NCI-H2196 (cell line): Measurements from ENCODE around the gene PLEKHG3.

Experiments
- DNase-seq: peaks from one replicate; lab custom pipeline; 2025; ENCODE audit not compliant: unreplicated experiment; lab: John Stamatoyannopoulos, UW

Gene PLEKHG3

DNA sequence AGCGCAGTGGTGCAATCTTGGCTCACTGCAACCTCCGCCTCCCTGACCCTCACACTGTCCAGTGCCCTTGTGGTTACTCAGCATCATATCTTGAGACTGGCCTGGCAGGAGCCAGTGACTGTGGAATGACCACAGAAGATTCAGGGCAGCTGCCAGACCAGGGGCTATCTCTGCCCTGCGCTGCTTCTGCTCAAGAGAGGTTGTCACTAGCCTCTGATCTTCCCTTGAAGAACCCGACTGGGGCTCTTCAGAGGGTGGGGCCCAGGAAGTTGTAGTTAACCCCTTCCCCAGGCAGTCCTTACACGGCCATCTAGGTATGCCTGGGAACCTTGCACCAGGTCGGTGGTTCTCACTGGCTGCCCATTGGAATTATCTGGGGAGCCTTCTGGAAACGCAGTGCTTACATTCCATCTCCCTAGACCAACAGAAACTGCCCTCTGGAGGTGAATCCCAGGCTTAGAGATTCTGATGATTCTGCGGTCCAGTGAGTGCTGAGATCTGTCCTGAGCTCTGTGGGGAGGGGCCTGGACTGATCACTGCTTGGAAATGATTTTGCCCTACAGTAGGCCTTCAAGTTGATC is 41.4 kb downstream of the PLEKHG3 start:
- DNase-seq, result no peak

DNA sequence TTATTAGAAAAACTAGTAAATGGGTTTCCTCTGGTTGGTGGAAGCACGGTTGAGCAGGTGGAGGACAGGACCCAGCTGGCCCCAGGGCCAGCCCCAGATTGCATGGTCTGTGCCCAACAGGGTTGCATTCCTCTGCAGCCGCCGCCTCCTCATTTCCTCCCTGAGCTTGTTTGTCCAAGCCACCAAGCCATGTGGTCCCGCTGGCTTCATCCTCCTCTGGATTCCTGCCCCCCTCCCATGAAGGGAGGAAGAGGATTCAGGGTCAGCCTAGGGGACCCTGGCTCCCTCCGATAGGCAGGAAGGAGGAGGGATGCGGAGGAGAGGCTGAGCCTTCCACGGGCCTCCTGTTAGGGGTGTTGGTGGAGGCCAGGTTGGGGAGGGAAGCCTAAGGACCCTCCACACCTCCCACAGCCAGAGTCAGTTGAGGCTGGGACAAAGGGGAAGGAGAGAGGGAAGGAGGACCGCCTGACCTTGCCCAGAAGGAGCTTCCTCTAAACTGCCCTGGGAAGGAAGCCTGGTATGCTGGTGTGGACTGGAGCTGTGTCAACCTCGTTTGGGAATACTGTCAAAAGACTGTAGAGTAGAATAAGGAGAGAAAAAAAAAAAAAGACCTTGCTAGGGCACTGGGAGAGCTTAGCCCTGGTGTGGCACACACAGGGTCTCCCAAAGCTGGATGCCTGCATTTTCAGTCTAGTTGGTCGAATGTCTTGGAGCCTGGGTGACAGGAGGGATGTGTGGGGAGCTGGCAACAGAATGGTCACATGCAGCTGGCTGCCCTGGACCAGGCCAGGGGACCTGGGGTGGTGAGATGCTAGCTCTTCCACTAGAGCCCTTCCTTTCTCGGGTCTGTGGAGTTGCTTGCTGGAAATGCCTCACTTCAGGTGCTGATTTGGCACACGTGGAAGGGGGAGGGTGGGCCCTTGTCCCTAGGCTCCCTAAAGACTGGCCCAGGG is 42.4 kb downstream of the PLEKHG3 start:
- DNase-seq, result no peak

DNA sequence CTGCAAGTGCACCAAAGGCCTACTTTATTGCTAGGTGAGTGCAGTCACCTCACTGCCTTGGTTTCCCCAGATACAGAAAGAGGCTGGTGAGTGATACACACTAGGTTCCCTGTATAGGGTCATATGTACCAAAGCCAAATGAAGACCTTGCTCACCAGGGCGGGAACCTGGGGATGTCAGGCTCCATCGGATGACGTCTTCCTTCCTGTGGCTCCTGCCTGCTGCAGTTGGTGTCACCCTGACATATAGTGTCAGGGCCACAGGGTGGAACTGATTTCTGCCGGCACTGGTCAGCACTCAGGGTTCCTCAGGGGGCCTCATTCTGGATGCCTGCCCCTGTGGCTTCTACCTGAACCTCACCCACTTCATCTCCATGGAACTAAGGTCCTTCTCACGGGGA is 43.1 kb downstream of the PLEKHG3 start:
- no peak for DNase-seq

DNA sequence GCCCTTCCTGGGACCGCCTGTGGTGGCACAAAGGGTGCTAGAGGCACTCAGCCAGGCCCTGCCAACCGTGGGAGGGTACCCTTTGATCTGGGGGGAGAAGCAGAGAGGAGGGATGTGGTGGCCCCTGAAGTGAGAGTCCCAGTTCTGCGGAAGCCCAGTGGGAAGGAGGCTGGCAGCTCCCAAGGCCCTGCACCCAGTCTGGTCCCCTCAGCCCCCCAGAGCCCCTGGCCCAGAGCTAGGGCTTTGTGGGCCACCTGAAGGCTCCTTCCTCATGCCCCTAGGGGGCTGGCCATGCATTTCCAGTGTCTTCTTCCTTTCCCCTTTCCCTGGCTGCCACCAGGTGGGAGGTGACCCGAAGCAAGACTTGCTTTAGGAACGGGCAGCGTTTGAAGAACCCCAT is 44.3 kb downstream of the PLEKHG3 start:
- no peak for DNase-seq

DNA sequence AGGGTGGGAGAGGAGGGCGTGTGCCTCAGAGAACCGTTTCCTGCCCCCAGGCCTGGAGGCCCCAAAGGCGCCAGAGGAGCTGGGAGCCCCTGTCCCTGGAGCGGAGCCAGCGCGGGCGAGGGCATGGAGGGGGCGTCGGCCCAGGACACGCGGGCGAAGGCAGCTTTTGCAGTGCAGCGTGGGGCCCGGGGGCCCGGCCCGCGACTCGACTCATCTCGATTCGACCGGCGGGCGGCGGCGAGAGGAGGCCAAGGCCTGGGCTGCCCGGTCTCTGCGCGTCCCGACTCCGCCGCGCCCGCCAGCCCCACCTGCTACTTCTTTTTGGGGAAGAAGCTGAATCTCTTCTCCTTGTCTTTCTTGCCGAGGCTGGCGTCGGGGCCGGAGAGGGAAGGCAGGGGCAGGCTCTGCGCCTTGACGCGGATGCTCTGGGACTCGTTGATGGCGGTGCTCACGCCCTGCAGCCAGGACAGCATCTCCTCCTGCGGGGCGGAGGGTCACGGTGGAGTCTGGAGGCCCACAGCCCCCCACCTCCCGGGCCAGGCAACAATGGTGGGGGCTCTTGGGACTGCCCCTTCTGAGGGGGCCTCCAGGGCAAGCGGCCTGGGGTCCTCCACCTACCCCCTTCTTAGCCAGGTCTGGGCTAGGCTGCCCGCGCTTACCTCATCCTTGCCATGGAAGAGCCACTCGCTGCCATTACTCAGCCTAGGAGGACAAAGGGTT is 44.9 kb downstream of the PLEKHG3 start:
- no peak for DNase-seq

DNA sequence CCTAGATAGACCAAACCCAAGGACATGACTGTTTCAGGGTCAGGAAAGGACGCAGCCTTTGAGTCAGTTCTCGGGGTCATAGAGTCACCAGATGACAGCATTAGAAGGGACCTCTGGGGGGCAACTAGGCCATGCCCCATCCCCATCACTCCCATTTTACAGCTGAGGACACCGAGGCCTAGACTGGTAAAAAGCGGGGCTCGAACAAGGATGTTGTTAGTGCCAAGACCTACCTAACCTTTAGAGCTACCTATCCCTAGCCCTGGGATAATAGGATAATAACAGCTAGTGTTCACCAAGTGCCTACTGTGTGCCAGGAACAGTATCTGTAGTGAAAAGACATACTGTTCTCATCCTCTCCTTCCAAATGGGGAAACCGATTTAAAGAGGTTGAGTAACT is 48.7 kb downstream of the PLEKHG3 start:
- no peak for DNase-seq

DNA sequence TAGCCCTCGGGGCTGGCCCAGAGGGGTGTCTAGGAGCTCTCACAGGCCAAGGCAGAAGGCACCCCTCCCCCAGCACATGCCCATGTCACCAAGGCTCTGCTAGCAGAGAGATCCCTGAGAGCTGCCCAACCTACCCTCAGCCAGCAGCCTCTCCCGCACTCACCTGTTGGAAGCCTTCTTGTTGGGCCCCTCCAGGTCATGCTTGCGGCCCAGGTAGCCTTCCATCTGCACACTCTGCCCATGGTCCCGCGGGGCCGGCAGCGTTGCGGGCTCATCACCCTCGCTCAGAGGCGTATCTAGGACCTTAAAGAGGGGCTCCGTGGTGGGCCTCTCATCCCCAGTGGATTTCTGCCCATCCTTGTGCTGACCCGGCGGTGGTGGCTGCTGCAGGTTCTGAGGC is 49.1 kb downstream of the PLEKHG3 start:
- DNase-seq, result no peak

DNA sequence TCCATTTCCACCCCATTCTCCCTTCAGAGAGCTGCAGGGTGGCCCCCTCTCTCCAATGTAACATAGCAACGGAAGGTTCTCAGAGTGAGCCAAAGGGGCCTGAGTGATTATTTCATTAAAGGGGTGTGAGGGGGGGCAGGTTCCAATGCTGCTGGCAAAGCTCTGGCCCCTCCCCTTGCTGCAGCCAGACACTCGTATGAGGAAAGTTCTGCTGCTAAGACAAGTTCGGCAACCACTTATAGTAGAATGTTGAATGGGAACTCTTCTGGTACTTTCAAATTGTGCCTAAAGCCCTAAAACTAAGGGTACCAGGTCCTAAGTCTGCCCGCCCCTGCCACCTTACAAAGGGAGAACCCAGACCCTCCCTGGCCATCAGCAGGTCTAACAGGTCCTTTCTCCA is 49.8 kb downstream of the PLEKHG3 start:
- no peak for DNase-seq

DNA sequence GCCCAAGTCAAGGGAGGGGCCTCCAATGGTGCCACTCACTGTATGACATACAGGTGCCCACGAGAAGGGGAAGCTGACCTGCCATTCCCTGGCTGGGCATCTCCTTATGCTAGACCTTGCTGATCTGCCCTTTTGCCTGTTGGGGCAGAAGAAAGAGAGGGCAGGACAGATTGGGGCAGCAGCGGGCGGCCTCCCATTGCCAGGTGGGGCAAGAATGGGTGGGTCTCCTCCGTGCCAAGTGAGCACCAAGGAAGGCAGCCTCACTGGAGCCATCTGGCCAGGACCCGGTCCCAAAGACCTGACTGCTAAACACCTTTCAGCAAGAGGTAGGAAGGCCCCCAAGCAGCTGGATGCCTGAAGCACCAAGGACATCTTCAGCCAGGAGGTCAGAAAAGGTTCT is 50.5 kb downstream of the PLEKHG3 start:
- DNase-seq, result no peak

DNA sequence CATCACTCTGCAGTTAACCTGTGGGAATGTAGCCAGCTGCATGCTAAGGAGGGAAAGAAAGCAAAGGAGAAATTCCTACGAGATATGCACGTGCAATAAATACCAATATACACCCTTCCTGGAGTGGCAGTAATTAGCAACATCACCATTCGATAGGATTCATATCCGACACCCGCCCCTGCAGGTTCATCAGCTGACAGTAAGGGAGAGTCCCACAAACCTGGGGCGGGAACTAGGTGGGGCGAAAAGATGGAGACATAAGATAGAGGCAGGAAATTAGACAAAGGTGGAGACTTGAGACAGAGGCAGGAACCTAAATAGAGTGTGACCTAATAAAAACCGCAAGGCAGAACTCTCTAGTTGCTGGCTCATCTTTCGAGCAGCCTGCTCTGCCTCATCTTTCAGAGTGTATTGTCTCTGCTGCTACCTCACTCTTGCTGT is 51.6 kb downstream of the PLEKHG3 start:
- no peak for DNase-seq

DNA sequence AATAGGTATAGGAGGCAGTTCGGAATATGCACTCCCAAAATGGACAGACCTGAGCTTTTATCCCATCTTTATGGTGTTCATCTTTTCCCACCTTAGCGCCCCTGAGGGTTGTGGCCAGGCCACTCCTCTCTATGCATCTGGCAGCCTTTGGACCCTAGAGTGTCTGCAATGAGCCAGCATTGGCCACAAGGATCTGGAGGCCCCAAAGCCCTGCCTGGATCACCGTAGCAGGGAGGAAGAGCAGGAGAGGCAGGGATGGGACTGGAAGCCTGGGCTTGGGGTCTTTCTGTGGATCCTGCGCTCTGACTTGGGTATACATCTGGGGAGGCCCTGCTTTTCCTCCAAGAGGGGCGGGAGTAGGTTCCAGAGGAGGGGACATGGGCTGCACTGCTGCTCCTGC is 52.5 kb downstream of the PLEKHG3 start:
- no peak for DNase-seq

DNA sequence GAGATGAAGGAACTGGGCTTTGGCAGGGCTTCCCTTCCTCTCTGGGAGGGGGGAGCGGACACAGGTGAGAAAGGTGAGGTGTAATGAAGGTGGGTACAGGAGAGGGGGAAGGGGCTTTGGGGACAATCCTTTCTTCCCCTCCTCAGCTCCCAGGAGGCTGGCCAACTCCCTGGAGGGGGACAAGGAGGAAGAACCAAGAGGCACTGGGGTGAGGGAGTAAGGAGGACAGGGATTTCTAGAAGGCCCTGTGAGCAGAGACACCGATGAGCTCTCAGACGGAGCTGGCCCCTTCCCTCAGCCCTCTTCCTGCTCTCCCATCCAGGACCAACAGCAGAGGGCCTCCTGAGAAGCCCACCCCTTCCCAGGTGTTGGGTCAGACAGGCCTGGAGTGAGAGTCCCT is 53.4 kb downstream of the PLEKHG3 start:
- no peak for DNase-seq

DNA sequence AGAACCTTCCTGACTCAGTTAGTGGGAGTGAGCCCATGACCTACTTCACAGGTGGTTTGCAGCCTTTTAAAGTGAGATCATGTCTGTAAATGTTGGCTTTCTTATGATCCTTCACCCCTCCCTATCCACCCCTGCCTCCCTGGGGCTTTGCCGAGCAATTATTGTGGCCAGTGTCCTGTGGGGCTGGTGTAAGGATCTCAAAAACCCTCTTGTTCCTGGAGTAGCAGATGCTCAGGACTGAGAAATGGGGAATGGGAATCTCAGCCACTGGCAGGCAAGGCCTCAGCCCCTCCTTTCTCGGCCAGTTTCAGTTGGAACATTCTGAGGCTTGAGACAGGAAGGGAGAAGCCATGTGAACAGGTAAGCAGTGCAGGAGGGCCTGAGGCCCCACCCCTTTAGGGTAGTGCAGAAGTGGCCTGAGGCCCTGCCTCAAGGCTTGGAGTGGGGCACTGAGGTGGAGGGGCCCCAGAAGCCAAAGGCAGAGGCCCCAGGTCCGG is 53.8 kb downstream of the PLEKHG3 start:
- DNase-seq, result no peak

DNA sequence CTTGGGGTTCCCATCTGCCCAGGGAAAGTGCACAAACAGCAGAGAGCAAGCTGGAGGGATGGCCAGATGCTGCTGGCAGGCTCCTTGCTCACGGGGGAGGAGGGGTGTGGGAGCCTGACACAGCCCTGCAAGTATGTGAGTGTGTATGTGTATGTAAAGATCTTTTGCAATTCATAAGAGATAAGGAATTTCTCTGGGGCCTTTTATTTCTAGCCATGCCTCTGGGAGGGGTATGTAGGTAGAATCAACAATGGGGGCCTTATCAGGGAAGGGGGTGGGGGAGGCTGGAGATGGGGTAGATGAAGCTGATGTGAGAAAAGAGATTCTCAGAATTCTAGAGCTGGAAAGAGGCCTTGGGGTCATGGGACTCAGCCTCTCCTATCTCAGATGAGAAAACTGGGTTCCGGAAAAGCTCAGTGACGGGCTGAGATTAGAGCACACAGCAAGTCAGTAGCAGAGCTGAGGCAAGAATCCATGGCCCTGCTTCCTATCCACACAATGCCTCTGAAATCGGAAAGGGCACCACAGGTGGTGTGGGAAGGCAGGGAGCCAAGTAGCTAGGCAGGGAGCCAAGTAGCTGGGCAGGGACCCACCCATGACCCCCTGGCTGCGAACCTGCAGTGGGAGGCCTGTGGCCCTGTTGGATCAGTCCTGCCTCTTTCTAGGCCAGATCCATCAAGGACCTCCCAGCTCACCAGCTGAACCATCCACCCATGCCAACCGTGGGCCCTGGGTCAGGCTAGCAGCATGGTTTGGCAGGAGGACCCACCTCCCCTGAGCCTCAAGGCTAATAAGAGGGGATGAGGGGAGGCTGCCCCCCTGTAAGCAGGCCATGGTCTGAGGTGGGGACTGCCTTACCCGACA is 54.7 kb downstream of the PLEKHG3 start:
- no peak for DNase-seq

DNA sequence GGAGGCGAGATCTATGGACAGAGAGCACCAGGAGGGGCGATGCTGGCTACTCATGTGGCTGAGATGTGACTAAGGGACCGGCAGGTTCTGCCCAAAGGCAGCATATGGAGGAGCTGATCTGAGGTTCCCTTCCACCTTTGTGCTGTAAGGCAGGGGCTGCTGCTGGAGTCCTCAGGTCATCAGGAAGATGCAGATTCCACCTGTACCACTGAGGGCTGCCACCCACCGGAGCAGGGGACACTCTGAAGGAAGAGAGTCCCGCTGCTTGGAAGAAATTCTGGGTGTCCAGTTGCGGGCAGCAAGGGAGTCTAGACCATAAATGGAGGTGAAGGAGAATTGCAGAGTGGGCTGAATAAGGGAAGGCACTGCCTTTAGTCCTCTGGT is 55.3 kb downstream of the PLEKHG3 start:
- no peak for DNase-seq

DNA sequence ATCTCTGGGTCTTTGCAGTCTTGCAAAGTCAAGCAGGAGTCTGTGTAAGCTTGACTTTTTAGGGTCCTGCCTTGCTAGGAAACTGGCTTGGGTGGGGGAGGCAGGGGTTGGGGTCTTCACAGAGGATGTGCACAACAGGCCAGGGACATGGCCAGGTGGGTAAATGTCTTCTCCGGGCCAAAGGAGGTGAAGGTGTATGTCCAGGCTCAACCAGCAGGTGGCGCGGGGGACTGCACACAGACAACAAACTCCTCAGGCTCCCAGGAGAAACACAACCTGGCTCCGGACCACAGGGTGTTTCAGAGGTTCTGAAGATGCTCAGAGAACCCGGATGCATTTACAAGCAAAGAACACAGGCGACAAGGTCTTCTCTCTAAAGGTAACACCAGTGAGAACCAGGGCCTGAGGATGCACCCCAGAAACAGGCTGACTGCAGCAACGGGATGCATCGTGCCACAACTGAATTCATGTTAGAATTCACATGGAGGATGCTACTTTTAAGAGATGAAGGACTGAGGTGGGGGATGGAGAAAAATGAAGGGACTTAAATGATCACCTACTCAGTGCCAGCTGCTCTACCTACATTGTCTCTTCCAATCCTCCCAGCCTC is 56.0 kb downstream of the PLEKHG3 start:
- DNase-seq, result peak; percentile 66

DNA sequence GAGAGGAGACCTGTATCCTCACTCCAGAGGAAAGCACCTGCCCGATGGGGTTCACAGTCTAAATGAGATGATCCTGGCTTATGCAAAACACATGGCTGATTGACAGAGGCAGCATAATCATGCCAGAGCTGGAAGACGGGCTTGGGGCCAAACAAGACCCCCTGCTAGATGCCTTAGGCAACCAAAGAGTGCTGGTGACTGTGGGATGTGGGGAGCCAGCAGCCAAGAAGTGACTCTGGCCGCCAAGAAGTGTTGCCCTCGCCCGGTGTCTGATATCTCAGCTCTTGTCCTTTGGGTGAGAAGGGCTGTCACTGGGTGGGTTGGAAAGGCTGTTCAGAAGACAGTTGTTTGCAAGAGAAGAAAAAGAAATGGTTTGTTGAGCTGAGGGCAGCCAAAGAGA is 56.7 kb downstream of the PLEKHG3 start:
- no peak for DNase-seq

DNA sequence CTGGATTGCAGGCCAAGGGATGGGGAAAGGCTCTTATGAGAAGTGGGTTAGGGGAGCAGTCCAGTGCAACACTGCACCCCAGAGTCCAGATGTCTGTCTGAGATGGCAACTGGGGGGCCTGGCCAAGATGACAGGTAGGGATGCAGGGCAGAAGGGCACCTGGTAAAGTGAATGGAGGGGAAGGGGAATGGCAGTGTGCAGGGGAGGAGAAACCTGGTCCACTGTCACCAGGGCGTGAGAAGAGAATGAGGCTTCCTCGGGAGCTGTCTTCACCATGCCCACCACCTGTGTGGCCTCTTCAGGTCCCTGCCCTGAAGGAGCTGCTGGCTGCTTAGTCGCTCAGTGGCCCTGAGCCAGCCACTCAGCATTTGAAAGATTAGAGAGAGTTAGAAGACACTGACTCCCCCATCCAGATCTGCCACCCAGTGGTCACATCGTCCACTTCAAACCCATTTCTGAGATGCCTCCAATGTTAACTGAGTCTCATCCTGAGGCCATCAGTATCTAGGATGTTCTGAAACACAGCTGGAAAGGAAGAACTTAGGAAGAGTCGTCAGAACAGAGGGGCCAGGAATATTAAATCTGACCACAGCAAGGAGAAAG is 57.3 kb downstream of the PLEKHG3 start:
- peak; percentile 79 for DNase-seq

DNA sequence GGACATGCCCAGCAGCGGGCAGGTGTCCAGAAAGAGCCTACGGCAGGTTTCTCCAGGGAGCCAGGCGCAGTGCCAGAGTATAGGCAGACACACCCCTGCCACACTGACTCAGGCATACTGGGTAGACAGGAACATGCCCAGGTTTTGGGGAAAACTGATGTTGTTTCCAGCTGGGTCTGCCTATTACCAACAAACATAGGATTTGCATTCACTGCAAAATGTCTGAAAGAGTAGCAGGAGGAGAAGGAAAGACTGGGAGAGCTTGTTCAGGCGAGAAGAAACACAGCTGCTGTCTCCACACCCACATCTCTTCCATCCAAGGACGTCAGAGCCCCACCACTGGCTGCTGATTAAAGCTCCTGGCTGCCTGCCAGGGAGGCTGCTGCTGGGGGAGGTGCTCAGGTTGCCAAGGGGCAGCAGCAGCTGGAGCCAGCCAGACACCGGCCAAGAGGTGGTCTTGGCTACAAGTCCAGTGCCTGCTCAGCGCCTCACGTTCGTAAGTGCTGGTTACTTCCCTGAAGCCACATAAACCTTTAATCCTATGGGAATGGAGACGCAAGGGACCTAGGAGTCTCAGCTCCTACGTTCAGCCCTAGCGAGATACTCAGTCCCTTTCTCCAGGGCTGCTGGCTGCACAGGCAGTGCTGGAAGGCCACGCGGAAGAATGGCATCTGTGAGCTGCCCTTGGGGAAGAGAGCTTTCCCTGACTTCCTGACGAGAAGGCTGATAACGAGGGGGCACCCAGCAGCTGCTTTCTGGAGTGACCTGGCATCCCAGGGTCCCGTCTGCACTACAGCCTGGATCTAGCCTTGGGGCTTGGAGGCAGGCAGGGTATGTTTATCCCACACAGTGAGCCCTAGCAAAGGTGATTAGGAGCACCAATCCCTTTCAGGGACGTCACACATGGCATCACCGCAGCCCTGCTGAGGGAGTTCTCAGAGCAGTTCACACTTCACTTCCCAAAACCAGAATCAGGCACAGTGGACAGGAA is 58.1 kb downstream of the PLEKHG3 start:
- peak; percentile 89 for DNase-seq
